ENCODE data around the gene ARID3B.

Gene ARID3B

GRCh38 chr15:74543583-74543982 lies 2.6 kb downstream of the ARID3B start:
- Histone ChIP-seq H3K36me3 (ENCODE audit: control insufficient read depth, insufficient read depth, low read length) (peaks cover 12% of the 10 kb centered on the region), H3K4me3 (replicated peaks; ENCODE audit: low read depth, low read length) (peak overlapping the region; percentile 97), H3K27me3 (replicated peaks; ENCODE audit: control insufficient read depth, insufficient read depth, low read length) (no peaks in the 10 kb centered on the region)
- peak; percentile 28 for DNase-seq (ENCODE audit: extremely low read depth, insufficient read length)
- TF ChIP-seq CTCF (IDR thresholded peaks at IDR 0.05; ENCODE audit: insufficient read depth, low read length, poor library complexity, severe bottlenecking): peak; percentile 62

- Histone ChIP-seq H3K27me3 (replicated peaks; ENCODE audit: control insufficient read depth, insufficient read depth, low read length) (no peaks in the 10 kb centered on the region), H3K4me3 (replicated peaks; ENCODE audit: low read depth, low read length) (no peak overlapping the region), H3K36me3 (ENCODE audit: control insufficient read depth, insufficient read depth, low read length) (peaks cover 14% of the 10 kb centered on the region)
- no peak for TF ChIP-seq CTCF (IDR thresholded peaks at IDR 0.05; ENCODE audit: insufficient read depth, low read length, poor library complexity, severe bottlenecking)
- no peak for DNase-seq (ENCODE audit: extremely low read depth, insufficient read length)
These were observed 4.1 kb downstream of the ARID3B start for GRCh38 chr15:74545086-74545485.

- DNase-seq (ENCODE audit: extremely low read depth, insufficient read length): peak; percentile 93
- no peak for TF ChIP-seq CTCF (IDR thresholded peaks at IDR 0.05; ENCODE audit: insufficient read depth, low read length, poor library complexity, severe bottlenecking)
- Histone ChIP-seq H3K36me3 (ENCODE audit: control insufficient read depth, insufficient read depth, low read length) (peaks cover 20% of the 10 kb centered on the region), H3K4me3 (replicated peaks; ENCODE audit: low read depth, low read length) (peak overlapping the region; percentile 47), H3K27me3 (replicated peaks; ENCODE audit: control insufficient read depth, insufficient read depth, low read length) (no peaks in the 10 kb centered on the region)
These were observed 5.0 kb downstream of the ARID3B start for GRCh38 chr15:74545776-74546656.

- no peaks in the 10 kb centered on the region for H3K27me3 ChIP-seq (replicated peaks; ENCODE audit: control insufficient read depth, insufficient read depth, low read length)
- peaks cover 22% of the 10 kb centered on the region for H3K36me3 ChIP-seq (ENCODE audit: control insufficient read depth, insufficient read depth, low read length)
These were observed 6.6 kb downstream of the ARID3B start for GRCh38 chr15:74547616-74548015.

GRCh38 chr15:74548241-74548640 lies 7.2 kb downstream of the ARID3B start:
- DNase-seq (ENCODE audit: extremely low read depth, insufficient read length): no peak
- no peak for TF ChIP-seq CTCF (IDR thresholded peaks at IDR 0.05; ENCODE audit: insufficient read depth, low read length, poor library complexity, severe bottlenecking)
- H3K36me3 ChIP-seq (ENCODE audit: control insufficient read depth, insufficient read depth, low read length): peaks cover 22% of the 10 kb centered on the region

More at GRCh38 chr15:74547616-74548015, 6.6 kb downstream of the ARID3B start:
- TF ChIP-seq CTCF (IDR thresholded peaks at IDR 0.05; ENCODE audit: insufficient read depth, low read length, poor library complexity, severe bottlenecking): no peak
- H3K4me3 ChIP-seq (replicated peaks; ENCODE audit: low read depth, low read length): no peak overlapping the region
- no peak for DNase-seq (ENCODE audit: extremely low read depth, insufficient read length)

More at GRCh38 chr15:74548241-74548640, 7.2 kb downstream of the ARID3B start:
- H3K27me3 ChIP-seq (replicated peaks; ENCODE audit: control insufficient read depth, insufficient read depth, low read length): no peaks in the 10 kb centered on the region
- no peak overlapping the region for H3K4me3 ChIP-seq (replicated peaks; ENCODE audit: low read depth, low read length)
